H1 (cell line): ENCODE data around the gene BTN1A1. TPM values are rescaled to one million over a fixed set of nuclear protein-coding genes. Genes with fewer than 3 reads are reported as not detected.

Experiments
- ASH2L ChIP-seq: fragments of 200-600, 300-600 bp; sonication (generic); IDR thresholded peaks from one replicate; pipeline ENCODE4 v1.7.1; 2017; ENCODE audit warnings: low read length
- ATF2 ChIP-seq: IDR thresholded peaks from 2 replicates; pipeline ENCODE4 v1.6.1; 2012; ENCODE audit warnings: low read length, inconsistent platforms
- ATF3 ChIP-seq: IDR thresholded peaks from 2 replicates; pipeline ENCODE4 v1.6.1; 2011; ENCODE audit warnings: low read depth, mild to moderate bottlenecking, low read length; ENCODE audit not compliant: insufficient read depth
- CHD1 ChIP-seq: IDR thresholded peaks from 2 replicates; pipeline ENCODE4 v1.6.1; 2012; ENCODE audit warnings: low read depth, low read length, improper control_type of control experiment
- CHD2 ChIP-seq: IDR thresholded peaks from 2 replicates; pipeline ENCODE4 v1.6.1; 2012; ENCODE audit warnings: low read length, improper control_type of control experiment
- FOSL1 ChIP-seq: IDR thresholded peaks from 2 replicates; pipeline ENCODE4 v1.6.1; 2011; ENCODE audit warnings: mild to moderate bottlenecking, low read depth, low read length, moderate library complexity; ENCODE audit not compliant: insufficient read depth
- GTF2F1 ChIP-seq: IDR thresholded peaks from 2 replicates; pipeline ENCODE4 v1.6.1; 2012; ENCODE audit warnings: low read depth, low read length, improper control_type of control experiment, borderline replicate concordance
- KDM1A ChIP-seq: fragments of 200-600, 300-600 bp; sonication (generic); IDR thresholded peaks from 2 replicates; pipeline ENCODE4 v1.7.1; 2016; ENCODE audit warnings: mild to moderate bottlenecking, low read length, borderline replicate concordance
- MAFK ChIP-seq: IDR thresholded peaks from 2 replicates; pipeline ENCODE4 v1.6.1; 2012; ENCODE audit warnings: low read depth, mild to moderate bottlenecking, improper control_type of control experiment, low read length
- NRF1 ChIP-seq: IDR thresholded peaks from 2 replicates; pipeline ENCODE4 v1.6.1; 2011; ENCODE audit warnings: mild to moderate bottlenecking, low read depth, low read length, improper control_type of control experiment
- POU5F1 ChIP-seq: IDR thresholded peaks from 2 replicates; pipeline ENCODE4 v1.6.1; 2011; ENCODE audit warnings: low read depth, mild to moderate bottlenecking, low read length, moderate library complexity
- RBBP5 ChIP-seq: IDR thresholded peaks from 2 replicates; pipeline ENCODE4 v1.7.1; 2012; ENCODE audit warnings: low read depth, mild to moderate bottlenecking, inconsistent platforms, low read length, moderate library complexity, borderline replicate concordance
- RFX5 ChIP-seq: IDR thresholded peaks from 2 replicates; pipeline ENCODE4 v1.6.1; 2011; ENCODE audit warnings: low read depth, low read length, improper control_type of control experiment, borderline replicate concordance
- RNF2 ChIP-seq: fragments of 200-900, 300-1000 bp; sonication (generic); IDR thresholded peaks from 2 replicates; pipeline ENCODE4 v1.7.1; 2016; ENCODE audit warnings: borderline replicate concordance, low read depth, mild to moderate bottlenecking, antibody characterized with exemption, low read length; ENCODE audit not compliant: poor library complexity, severe bottlenecking; ENCODE audit errors: missing control alignments
- SIN3A ChIP-seq, 2 experiments: IDR thresholded peaks in 1 of 2; conservative IDR thresholded peaks in 1 of 2; 2 replicates each; pipeline ENCODE4 v1.6.1; 2011 to 2012; ENCODE audit warnings: low read length in 2 of 2, improper control_type of control experiment in 1 of 2, low read depth in 1 of 2, mild to moderate bottlenecking in 1 of 2
- SIRT6 ChIP-seq: IDR thresholded peaks from one replicate; pipeline ENCODE4 v1.7.1; 2012; ENCODE audit warnings: low read length, inconsistent platforms
- SP1 ChIP-seq: IDR thresholded peaks from 2 replicates; pipeline ENCODE4 v1.6.1; 2011; ENCODE audit warnings: low read depth, low read length
- SUZ12 ChIP-seq: fragments of 200-600 bp; sonication (generic); IDR thresholded peaks from 2 replicates; pipeline ENCODE4 v1.6.1; 2012; ENCODE audit warnings: mild to moderate bottlenecking, inconsistent platforms, low read length, moderate library complexity, mixed read lengths
- TAF7 ChIP-seq: optimal IDR thresholded peaks from 2 replicates; pipeline ENCODE3; 2011; ENCODE audit warnings: low read depth, mild to moderate bottlenecking, inconsistent platforms, low read length, moderate library complexity, borderline replicate concordance
- USF2 ChIP-seq: IDR thresholded peaks from 2 replicates; pipeline ENCODE4 v1.6.1; 2011; ENCODE audit warnings: low read length, improper control_type of control experiment
- polyA plus RNA-seq, 7 experiments: library from polyadenylated mRNA; depleted of rRNA in 3 of 7; stranded (reverse) in 5 of 7; unstranded in 2 of 7; fragments of >200 nt in 5 of 7; fragments of 200-250 nt in 2 of 7; gene quantifications; 1 replicate in 5 of 7; 2 replicates in 1 of 7; 4 replicates in 1 of 7; pipeline versions ENCODE4 v1.2.1 to v1.2.3, GENCODE V29; 2011 to 2013; ENCODE audit warnings: missing spikeins in 2 of 7, mixed read lengths in 2 of 7
- total RNA-seq: library from RNA; stranded (reverse); fragmentation: NEBNext Ultra II Directional; extraction: Animal tissue kit (Norgen Biotek cat#: 25700); gene quantifications from 2 replicates; pipeline ENCODE4 v1.2.1, GENCODE V29; 2021

The BTN1A1 gene
- total and polyA plus RNA-seq, 2 of the 8 experiments (the other 6 are each of a cell fraction or from before 2014, with no cell fraction given) = 0.28 to 0.35 TPM

- TF ChIP-seq SIN3A (conservative IDR thresholded peaks at IDR 0.05 in 1 of 2, IDR thresholded peaks at IDR 0.05 in 1 of 2; ENCODE audit: low read depth in 1 of 2, low read length in 2 of 2) (peak in 1 of 2 experiments; percentile 43; a peak in 1 of 4 replicates), RNF2 (no peak), KDM1A (no peak), MAFK (peak; percentile 34; the same call in 1 of the 2 replicates), ATF3 (no peak), CHD2 (no peak), POU5F1 (no peak), ATF2 (no peak), RBBP5 (no peak), NRF1 (no peak), SUZ12 (no peak), CHD1 (no peak; the same call in 1 of the 2 replicates), SIRT6 (no peak), ASH2L (peak; percentile 5), SP1 (no peak), RFX5 (no peak), FOSL1 (no peak), GTF2F1 (no peak), TAF7 (peak; percentile 24), USF2 (no peak)
Measured at GRCh38 chr6:26554697-26555504, 54.8 kb downstream of the BTN1A1 start (continued).
